WERI-Rb-1 (cell line): ENCODE results near the gene TXNDC8.
"Not testable (repeated sequence)": the region's sequence is repeated elsewhere in the genome, so short reads cannot be mapped to it uniquely, and the experiment has no call there.

Experiments used
- DNase-seq: peaks from one replicate; pipeline ENCODE4 v3.0.0-alpha.2; 2020
- H3K27ac ChIP-seq: fragments of 250-450 bp; sonication (Bioruptor Pico); 2 replicates; pipeline ENCODE4 v1.5.1; 2020; ENCODE audit warnings: mild to moderate bottlenecking, moderate library complexity
- H3K27me3 ChIP-seq: fragments of 250-450 bp; sonication (Bioruptor Pico); 2 replicates; pipeline ENCODE4 v1.5.1; 2021; ENCODE audit warnings: mild to moderate bottlenecking, low read depth, moderate library complexity; ENCODE audit not compliant: insufficient read depth, severe bottlenecking
- H3K36me3 ChIP-seq: fragments of 250-450 bp; sonication (Bioruptor Pico); 2 replicates; pipeline ENCODE4 v1.5.1; 2020; ENCODE audit warnings: mild to moderate bottlenecking, moderate library complexity
- H3K4me3 ChIP-seq: 2 replicates; pipeline ENCODE4 v1.5.1; 2011; ENCODE audit warnings: low read depth, mild to moderate bottlenecking, control low read depth, low read length
- H3K9me3 ChIP-seq: fragments of 250-450 bp; sonication (Bioruptor Pico); 2 replicates; pipeline ENCODE4 v1.5.1; 2021; ENCODE audit warnings: mild to moderate bottlenecking, moderate library complexity; ENCODE audit not compliant: severe bottlenecking
- TF ChIP-seq, protein P1 (sequence below): IDR thresholded peaks from 2 replicates; pipeline ENCODE4 v1.5.1; 2011; ENCODE audit warnings: low read depth, mild to moderate bottlenecking, control low read depth, inconsistent platforms, low read length

TXNDC8 gene

DNA sequence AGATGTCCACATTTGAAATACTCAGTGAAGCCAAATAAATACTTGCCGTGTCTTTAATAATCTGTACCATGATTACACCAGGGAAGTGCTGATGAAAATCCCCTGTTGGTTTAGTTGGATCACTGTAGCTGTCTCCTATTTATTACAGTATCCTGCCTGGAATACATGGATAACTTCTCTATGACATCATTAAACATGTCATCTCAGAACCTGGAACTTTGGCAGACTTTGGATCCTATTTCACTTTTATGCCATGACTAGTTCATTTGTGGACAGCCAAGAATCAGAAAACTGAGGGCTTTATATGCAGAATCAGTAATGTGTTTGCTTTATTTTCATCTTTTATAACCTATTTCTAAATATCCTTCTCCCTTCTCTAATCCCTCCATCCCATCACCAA lies at the start of gene TXNDC8:
TSS of gene TXNDC8 (minus strand) at position 137 of the 400 bp plus-strand sequence.
- Histone ChIP-seq H3K27me3 (peaks cover 79% of the 10 kb centered on the region), H3K9me3 (peaks cover 7% of the 10 kb centered on the region), H3K36me3 (no peaks in the 10 kb centered on the region), H3K27ac (no peak within 1 kb of the TSS), H3K4me3 (no peak within 1 kb of the TSS)
- TF ChIP-seq, protein P1, sequence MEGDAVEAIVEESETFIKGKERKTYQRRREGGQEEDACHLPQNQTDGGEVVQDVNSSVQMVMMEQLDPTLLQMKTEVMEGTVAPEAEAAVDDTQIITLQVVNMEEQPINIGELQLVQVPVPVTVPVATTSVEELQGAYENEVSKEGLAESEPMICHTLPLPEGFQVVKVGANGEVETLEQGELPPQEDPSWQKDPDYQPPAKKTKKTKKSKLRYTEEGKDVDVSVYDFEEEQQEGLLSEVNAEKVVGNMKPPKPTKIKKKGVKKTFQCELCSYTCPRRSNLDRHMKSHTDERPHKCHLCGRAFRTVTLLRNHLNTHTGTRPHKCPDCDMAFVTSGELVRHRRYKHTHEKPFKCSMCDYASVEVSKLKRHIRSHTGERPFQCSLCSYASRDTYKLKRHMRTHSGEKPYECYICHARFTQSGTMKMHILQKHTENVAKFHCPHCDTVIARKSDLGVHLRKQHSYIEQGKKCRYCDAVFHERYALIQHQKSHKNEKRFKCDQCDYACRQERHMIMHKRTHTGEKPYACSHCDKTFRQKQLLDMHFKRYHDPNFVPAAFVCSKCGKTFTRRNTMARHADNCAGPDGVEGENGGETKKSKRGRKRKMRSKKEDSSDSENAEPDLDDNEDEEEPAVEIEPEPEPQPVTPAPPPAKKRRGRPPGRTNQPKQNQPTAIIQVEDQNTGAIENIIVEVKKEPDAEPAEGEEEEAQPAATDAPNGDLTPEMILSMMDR: no peak
- DNase-seq: no peak

- TF ChIP-seq, protein P1: no peak
- Histone ChIP-seq H3K4me3 (no peak overlapping the region), H3K27me3 (peaks cover 95% of the 10 kb centered on the region), H3K27ac (no peak overlapping the region), H3K9me3 (no peaks in the 10 kb centered on the region), H3K36me3 (no peaks in the 10 kb centered on the region)
- no peak for DNase-seq
These were observed 45.8 kb upstream of the TXNDC8 start for GRCh38 chr9:110383491-110383890.

GRCh38 chr9:110382731-110383130 lies 45.1 kb upstream of the TXNDC8 start:
- Histone ChIP-seq H3K36me3 (no peaks in the 10 kb centered on the region), H3K27me3 (peaks cover 94% of the 10 kb centered on the region), H3K4me3 (no peak overlapping the region), H3K9me3 (no peaks in the 10 kb centered on the region), H3K27ac (no peak overlapping the region)
- DNase-seq: no peak
- TF ChIP-seq, protein P1: no peak

GRCh38 chr9:110371411-110372007 lies 33.8 kb upstream of the TXNDC8 start:
- no peak for DNase-seq

DNA sequence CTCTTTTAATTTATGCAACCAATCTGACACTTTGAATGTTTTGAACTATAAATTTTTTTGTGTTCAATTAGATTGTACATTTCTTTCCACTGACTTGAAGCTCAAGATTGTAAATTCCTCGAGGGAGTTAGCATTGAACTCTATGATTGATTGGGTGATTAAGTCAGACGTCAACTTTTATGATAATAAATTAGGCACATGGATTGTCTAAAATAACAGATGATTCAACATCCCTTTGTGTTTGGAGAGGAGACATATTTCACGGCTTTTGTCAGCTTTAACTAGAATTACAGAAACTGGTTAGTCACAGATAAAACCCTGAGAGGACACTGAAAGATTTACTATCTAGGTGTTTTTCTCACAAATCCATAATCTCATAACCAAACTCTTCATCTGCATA lies 32.7 kb upstream of the TXNDC8 start:
- no peak for DNase-seq
- Histone ChIP-seq H3K27ac (no peak overlapping the region), H3K36me3 (no peaks in the 10 kb centered on the region), H3K27me3 (peaks cover 94% of the 10 kb centered on the region), H3K9me3 (no peaks in the 10 kb centered on the region), H3K4me3 (no peak overlapping the region)
- TF ChIP-seq, protein P1: no peak

More at GRCh38 chr9:110371411-110372007, 33.8 kb upstream of the TXNDC8 start:
- H3K36me3 ChIP-seq: no peaks in the 10 kb centered on the region
- no peak overlapping the region for H3K4me3 ChIP-seq
- peaks cover 84% of the 10 kb centered on the region for H3K27me3 ChIP-seq
- no peak overlapping the region for H3K27ac ChIP-seq
- H3K9me3 ChIP-seq: no peaks in the 10 kb centered on the region
- TF ChIP-seq, protein P1: no peak

DNA sequence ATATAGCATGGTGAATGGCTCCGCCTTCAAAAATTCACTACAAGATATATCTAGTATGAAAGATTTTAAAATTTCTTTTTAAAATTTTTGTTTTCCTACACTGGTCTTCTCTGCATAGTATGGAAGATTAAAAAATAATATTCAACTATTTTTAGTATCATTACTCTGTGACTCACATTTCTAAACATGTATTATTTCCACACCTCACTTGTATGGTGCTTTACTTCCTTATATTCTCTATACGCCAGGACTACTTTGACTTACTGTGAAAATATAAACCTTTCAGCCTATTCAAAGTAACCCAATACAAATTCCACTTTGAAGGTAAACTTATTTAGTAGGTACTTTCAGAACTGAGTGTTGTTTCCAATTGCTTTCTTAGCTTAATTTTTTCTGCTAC lies 26.8 kb upstream of the TXNDC8 start:
- Histone ChIP-seq H3K27ac (no peak overlapping the region), H3K36me3 (no peaks in the 10 kb centered on the region), H3K4me3 (no peak overlapping the region), H3K9me3 (peaks cover 3% of the 10 kb centered on the region), H3K27me3 (peaks cover 71% of the 10 kb centered on the region)
- DNase-seq: no peak
- TF ChIP-seq, protein P1: no peak

DNA sequence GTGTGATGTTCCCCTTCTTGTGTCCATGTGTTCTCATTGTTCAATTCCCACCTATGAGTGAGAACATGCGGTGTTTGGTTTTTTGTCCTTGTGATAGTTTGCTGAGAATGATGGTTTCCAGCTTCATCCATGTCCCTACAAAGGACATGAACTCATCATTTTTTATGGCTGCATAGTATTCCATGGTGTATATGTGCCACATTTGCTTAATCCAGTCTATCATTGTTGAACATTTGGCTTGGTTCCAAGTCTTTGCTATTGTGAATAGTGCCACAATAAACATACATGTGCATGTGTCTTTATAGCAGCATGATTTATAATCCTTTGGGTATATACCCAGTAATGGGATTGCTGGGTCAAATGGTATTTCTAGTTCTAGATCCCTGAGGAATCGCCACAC lies 21.3 kb upstream of the TXNDC8 start:
- H3K27ac ChIP-seq, DNase-seq, H3K36me3 ChIP-seq, H3K4me3 ChIP-seq, H3K9me3 ChIP-seq: not testable (repeated sequence)
- peaks cover 54% of the 10 kb centered on the region for H3K27me3 ChIP-seq
